Testis (tissue), 2 donors: Measurements from ENCODE around the gene AGRN.

ENCODE experiments used
- CTCF ChIP-seq, 3 experiments: fragments of 450-650 bp in 2 of 3; fragments of 200-600 bp in 1 of 3; sonication (generic) in 1 of 3; IDR thresholded peaks; one replicate each; pipeline ENCODE4 v1.5.1; 2016 to 2019; ENCODE audit warnings: antibody characterized with exemption in 3 of 3, mild to moderate bottlenecking in 2 of 3, moderate library complexity in 1 of 3
- POLR2A ChIP-seq: fragments of 450-650 bp; IDR thresholded peaks from one replicate; pipeline ENCODE4 v1.6.1; 2017; ENCODE audit warnings: antibody characterized with exemption, mild to moderate bottlenecking, moderate library complexity

GRCh38 chr1:1022302-1023009 is 2.5 kb downstream of the AGRN start:
- no peak for TF ChIP-seq CTCF (IDR thresholded peaks at IDR 0.05)
- TF ChIP-seq POLR2A: no peak
